Measurements from ENCODE around the gene MLPH.

The MLPH gene

DNA sequence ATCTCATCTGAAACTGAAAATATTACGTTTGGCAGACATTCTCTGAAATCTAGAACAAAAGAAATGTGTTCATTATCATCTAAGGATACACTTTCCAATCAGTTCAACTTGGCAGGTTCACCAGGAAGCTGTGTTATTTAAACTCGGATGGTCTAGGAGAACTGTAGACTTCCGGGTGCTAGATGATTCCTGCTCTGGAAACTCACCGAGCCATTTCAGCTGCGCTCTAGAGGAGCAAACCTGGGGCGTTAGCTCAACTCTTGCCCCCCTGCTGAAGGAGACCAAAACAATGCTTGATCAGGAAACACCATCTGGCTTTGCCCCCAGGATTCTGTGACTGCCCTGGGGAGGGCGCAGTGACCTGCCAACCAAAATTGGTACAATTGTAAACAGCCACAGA is 22.9 kb downstream of the MLPH start:
- no peak overlapping the region for H3K4me3 ChIP-seq (ENCODE audit: low read length, poor library complexity, severe bottlenecking)
- no peaks in the 10 kb centered on the region for H4K20me1 ChIP-seq (ENCODE audit: insufficient read depth, low read length, poor library complexity, severe bottlenecking)
- no peak overlapping the region for H3K9ac ChIP-seq (ENCODE audit: low read depth, low read length, poor library complexity, severe bottlenecking)
- H3K9me3 ChIP-seq (ENCODE audit: insufficient read depth, low read depth, low read length): no peaks in the 10 kb centered on the region
- no peaks in the 10 kb centered on the region for H3F3A ChIP-seq (ENCODE audit: low read depth)
- H3K4me2 ChIP-seq (ENCODE audit: low read depth, low read length, poor library complexity, severe bottlenecking): no peak overlapping the region
- H3K4me1 ChIP-seq (ENCODE audit: insufficient read depth, low read length, poor library complexity, severe bottlenecking): no peaks in the 10 kb centered on the region
- H2AFZ ChIP-seq (ENCODE audit: low read length): no peak overlapping the region
- no peaks in the 10 kb centered on the region for H3K36me3 ChIP-seq (ENCODE audit: insufficient read depth, low read length)
- H3K79me2 ChIP-seq (ENCODE audit: insufficient read depth, low read length): no peaks in the 10 kb centered on the region
- TF ChIP-seq, protein P1, sequence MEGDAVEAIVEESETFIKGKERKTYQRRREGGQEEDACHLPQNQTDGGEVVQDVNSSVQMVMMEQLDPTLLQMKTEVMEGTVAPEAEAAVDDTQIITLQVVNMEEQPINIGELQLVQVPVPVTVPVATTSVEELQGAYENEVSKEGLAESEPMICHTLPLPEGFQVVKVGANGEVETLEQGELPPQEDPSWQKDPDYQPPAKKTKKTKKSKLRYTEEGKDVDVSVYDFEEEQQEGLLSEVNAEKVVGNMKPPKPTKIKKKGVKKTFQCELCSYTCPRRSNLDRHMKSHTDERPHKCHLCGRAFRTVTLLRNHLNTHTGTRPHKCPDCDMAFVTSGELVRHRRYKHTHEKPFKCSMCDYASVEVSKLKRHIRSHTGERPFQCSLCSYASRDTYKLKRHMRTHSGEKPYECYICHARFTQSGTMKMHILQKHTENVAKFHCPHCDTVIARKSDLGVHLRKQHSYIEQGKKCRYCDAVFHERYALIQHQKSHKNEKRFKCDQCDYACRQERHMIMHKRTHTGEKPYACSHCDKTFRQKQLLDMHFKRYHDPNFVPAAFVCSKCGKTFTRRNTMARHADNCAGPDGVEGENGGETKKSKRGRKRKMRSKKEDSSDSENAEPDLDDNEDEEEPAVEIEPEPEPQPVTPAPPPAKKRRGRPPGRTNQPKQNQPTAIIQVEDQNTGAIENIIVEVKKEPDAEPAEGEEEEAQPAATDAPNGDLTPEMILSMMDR (conservative IDR thresholded peaks at IDR 0.05; ENCODE audit: low read length): no peak
- no peak for TF ChIP-seq EZH2phosphoT487 (IDR thresholded peaks at IDR 0.05; ENCODE audit: borderline replicate concordance)
- no peaks in the 10 kb centered on the region for H3K27me3 ChIP-seq (ENCODE audit: insufficient read depth, low read length, poor library complexity, severe bottlenecking)
- H3K9me2 ChIP-seq (replicated peaks; ENCODE audit: low read depth, low read length): no peaks in the 10 kb centered on the region

DNA sequence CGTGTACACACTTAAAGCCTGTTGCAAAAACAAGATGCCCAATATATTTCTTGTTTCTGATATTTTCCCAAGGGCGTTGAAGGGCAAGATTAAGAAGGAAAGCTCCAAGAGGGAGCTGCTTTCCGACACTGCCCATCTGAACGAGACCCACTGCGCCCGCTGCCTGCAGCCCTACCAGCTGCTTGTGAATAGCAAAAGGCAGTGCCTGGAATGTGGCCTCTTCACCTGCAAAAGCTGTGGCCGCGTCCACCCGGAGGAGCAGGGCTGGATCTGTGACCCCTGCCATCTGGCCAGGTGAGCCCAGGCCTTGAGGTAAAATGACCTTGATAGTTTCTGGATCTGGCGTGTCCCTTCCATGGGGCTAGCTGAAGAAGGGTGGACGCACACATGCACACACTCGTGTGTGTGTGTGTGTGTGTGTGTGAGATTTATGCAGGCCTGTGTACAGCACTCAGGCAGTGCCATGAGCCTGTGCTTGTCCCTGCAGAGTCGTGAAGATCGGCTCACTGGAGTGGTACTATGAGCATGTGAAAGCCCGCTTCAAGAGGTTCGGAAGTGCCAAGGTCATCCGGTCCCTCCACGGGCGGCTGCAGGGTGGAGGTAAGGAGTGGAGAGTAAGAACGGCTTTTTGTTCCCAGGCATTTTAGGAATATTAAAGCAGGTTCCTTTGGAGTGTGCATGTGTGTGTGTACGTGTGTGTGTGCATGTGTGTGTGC is 23.6 kb downstream of the MLPH start:
- no peaks in the 10 kb centered on the region for H3K4me1 ChIP-seq (ENCODE audit: insufficient read depth, low read length, poor library complexity, severe bottlenecking)
- no peaks in the 10 kb centered on the region for H4K20me1 ChIP-seq (ENCODE audit: insufficient read depth, low read length, poor library complexity, severe bottlenecking)
- no peaks in the 10 kb centered on the region for H3K36me3 ChIP-seq (ENCODE audit: insufficient read depth, low read length)
- no peak overlapping the region for H3K4me3 ChIP-seq (ENCODE audit: low read length, poor library complexity, severe bottlenecking)
- no peaks in the 10 kb centered on the region for H3F3A ChIP-seq (ENCODE audit: low read depth)
- no peak overlapping the region for H2AFZ ChIP-seq (ENCODE audit: low read length)
- H3K9me2 ChIP-seq (replicated peaks; ENCODE audit: low read depth, low read length): no peaks in the 10 kb centered on the region
- no peaks in the 10 kb centered on the region for H3K27me3 ChIP-seq (ENCODE audit: insufficient read depth, low read length, poor library complexity, severe bottlenecking)
- H3K4me2 ChIP-seq (ENCODE audit: low read depth, low read length, poor library complexity, severe bottlenecking): no peak overlapping the region
- no peaks in the 10 kb centered on the region for H3K9me3 ChIP-seq (ENCODE audit: insufficient read depth, low read depth, low read length)
- H3K9ac ChIP-seq (ENCODE audit: low read depth, low read length, poor library complexity, severe bottlenecking): no peak overlapping the region
- TF ChIP-seq, protein P1 (conservative IDR thresholded peaks at IDR 0.05; ENCODE audit: low read length): no peak
- H3K79me2 ChIP-seq (ENCODE audit: insufficient read depth, low read length): no peaks in the 10 kb centered on the region

DNA sequence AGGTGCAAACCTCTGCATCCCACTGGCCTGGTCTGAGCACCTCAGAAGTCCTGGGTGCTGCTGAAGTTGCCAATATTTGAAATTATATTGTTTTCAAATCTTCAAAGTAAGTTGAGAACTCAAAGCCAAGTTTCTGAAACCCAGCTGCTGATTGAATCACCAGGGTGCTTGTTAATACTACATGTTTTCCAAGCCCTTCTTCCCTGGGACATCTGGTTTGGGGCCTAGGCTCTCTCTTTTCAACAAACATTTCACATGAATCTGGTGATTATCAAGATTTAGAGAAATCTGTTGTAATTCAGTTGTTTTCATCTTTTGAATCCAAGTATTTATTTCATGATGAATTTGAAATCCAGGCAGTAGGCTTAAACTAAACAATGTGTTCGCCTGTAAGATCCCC is 24.4 kb downstream of the MLPH start:
- no peaks in the 10 kb centered on the region for H3K9me2 ChIP-seq (replicated peaks; ENCODE audit: low read depth, low read length)
- no peaks in the 10 kb centered on the region for H4K20me1 ChIP-seq (ENCODE audit: insufficient read depth, low read length, poor library complexity, severe bottlenecking)
- TF ChIP-seq, protein P1 (conservative IDR thresholded peaks at IDR 0.05; ENCODE audit: low read length): no peak
- TF ChIP-seq EZH2phosphoT487 (IDR thresholded peaks at IDR 0.05; ENCODE audit: borderline replicate concordance): no peak
- no peaks in the 10 kb centered on the region for H3K79me2 ChIP-seq (ENCODE audit: insufficient read depth, low read length)
- no peaks in the 10 kb centered on the region for H3K9me3 ChIP-seq (ENCODE audit: insufficient read depth, low read depth, low read length)
- no peaks in the 10 kb centered on the region for H3F3A ChIP-seq (ENCODE audit: low read depth)
- H3K36me3 ChIP-seq (ENCODE audit: insufficient read depth, low read length): no peaks in the 10 kb centered on the region
- no peaks in the 10 kb centered on the region for H3K27me3 ChIP-seq (ENCODE audit: insufficient read depth, low read length, poor library complexity, severe bottlenecking)
- H3K4me2 ChIP-seq (ENCODE audit: low read depth, low read length, poor library complexity, severe bottlenecking): no peak overlapping the region
- H3K4me3 ChIP-seq (ENCODE audit: low read length, poor library complexity, severe bottlenecking): no peak overlapping the region
- no peaks in the 10 kb centered on the region for H3K4me1 ChIP-seq (ENCODE audit: insufficient read depth, low read length, poor library complexity, severe bottlenecking)
- H2AFZ ChIP-seq (ENCODE audit: low read length): no peak overlapping the region
- no peak overlapping the region for H3K9ac ChIP-seq (ENCODE audit: low read depth, low read length, poor library complexity, severe bottlenecking)
